Activated T-cell treated with anti-CD3 and anti-CD28 coated beads, Interleukin-2, amount 50 U/mL, for 24 hours (primary cell): ENCODE measurements around the gene DGKI.

Source experiments
- DNase-seq: peaks from one replicate; pipeline ENCODE4 v3.0.0-alpha.2; 2020
- H3K27ac Mint-ChIP-seq: 2 replicates; pipeline ENCODE4 v1.8.0; 2020; ENCODE audit warnings: mild to moderate bottlenecking, mixed read lengths
- H3K27me3 Mint-ChIP-seq: 2 replicates; pipeline ENCODE4 v1.8.0; 2020; ENCODE audit warnings: mixed read lengths
- H3K36me3 Mint-ChIP-seq: 2 replicates; pipeline ENCODE4 v1.8.0; 2020; ENCODE audit warnings: low read depth, mixed read lengths
- H3K4me1 Mint-ChIP-seq: 2 replicates; pipeline ENCODE4 v1.8.0; 2020; ENCODE audit warnings: low read depth, mixed read lengths
- H3K4me3 Mint-ChIP-seq: 2 replicates; pipeline ENCODE4 v1.8.0; 2020; ENCODE audit warnings: mild to moderate bottlenecking, moderate library complexity, mixed read lengths
- H3K9me3 Mint-ChIP-seq: 2 replicates; pipeline ENCODE4 v1.8.0; 2020; ENCODE audit warnings: mixed read lengths

The DGKI gene

DNA sequence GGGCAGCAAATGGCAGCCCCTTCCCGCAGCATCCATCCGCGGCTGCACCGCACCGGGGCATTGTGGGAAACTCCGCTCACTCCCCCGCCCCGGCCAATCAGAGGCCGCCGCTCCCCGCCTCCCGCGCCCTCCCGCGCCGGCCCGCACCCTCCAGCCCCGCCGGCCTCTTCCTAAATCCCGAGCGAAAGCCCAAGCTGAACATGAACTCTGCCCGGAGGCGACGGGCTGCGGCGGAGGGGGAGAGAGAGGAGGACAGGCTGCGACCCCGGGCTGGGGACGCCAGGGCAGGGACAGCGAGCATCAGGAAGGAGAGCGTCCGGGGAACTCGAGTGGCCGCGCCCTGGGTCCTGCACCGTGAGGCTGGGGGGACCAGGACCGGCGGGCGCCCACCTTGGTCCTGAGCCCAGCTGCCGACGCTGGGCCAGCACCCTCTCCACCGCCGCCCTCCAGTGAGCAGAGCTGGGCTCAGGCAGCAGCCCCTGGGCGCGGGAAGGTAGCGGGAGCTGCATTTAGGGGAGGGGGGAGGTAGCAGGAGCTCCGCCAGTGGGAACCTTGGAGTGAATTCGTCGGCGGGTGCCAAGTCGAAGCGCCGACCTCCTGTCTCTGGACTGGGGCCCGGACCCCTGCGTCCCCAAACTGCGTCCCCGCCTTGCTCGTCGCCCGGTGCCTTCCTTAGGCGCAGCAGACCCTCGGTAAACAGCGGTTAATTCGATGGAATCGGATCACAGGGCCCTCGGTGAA, at the start of gene DGKI:
Gene DGKI, minus strand, starts transcription at position 148 of the 741 bp plus-strand sequence.
- no peaks in the 10 kb centered on the region for H3K9me3 Mint-ChIP-seq
- peaks cover 85% of the 10 kb centered on the region for H3K27me3 Mint-ChIP-seq
- H3K36me3 Mint-ChIP-seq, result no peaks in the 10 kb centered on the region
- no peak within 1 kb of the TSS for H3K27ac Mint-ChIP-seq
- H3K4me1 Mint-ChIP-seq, result peaks cover 18% of the 10 kb centered on the region
- DNase-seq, result peak; percentile 38
- peak within 1 kb of the TSS; percentile 59 for H3K4me3 Mint-ChIP-seq

DNA sequence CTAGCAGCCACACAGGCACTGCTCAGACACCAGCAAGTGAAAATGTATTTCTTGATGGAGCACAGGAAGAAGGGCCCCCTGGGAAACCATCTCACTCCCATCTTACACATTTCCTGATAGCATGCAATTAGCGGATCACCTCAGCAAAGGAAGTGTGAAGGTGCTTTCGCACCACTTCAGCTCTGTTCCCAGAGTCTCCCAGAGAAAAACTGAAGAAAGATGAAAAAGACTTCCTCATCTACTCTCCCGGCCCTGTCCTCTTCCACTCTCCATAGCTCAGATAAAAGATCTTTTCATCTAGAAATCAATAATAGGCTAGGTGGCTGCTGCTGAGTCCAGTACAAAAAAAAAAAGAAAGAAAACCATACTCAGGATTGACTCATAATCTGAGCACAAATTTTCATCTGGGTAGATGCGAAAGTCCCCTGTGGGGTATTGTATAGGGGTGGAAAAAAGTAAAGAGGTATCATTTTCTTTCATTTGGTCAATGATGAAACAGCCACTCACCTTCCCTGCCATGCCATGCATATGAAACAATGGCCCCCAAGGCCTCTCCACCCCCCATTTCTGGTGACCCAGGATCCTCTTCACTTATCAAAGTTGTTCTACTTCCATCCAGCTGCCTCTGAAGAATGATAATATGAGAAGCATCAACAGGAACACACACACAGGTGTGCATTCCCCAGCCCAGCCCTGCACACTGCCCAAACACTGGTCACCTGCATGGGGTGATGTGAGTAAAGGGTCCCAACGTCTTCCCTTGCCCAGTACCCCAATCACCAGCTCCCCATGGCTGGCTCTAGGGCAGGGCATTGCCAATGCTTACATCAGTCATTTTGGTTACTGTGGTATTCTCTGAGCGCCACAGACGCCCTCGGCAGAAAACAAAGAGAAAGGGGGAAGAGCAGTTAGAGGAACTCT, 48.8 kb upstream of the DGKI start:
- Mint-ChIP-seq H3K36me3 (peaks cover 87% of the 10 kb centered on the region), H3K4me3 (peak overlapping the region; percentile 19), H3K4me1 (peaks cover 36% of the 10 kb centered on the region), H3K27ac (peak overlapping the region; percentile 91), H3K9me3 (no peaks in the 10 kb centered on the region), H3K27me3 (no peaks in the 10 kb centered on the region)
- DNase-seq, result no peak

DNA sequence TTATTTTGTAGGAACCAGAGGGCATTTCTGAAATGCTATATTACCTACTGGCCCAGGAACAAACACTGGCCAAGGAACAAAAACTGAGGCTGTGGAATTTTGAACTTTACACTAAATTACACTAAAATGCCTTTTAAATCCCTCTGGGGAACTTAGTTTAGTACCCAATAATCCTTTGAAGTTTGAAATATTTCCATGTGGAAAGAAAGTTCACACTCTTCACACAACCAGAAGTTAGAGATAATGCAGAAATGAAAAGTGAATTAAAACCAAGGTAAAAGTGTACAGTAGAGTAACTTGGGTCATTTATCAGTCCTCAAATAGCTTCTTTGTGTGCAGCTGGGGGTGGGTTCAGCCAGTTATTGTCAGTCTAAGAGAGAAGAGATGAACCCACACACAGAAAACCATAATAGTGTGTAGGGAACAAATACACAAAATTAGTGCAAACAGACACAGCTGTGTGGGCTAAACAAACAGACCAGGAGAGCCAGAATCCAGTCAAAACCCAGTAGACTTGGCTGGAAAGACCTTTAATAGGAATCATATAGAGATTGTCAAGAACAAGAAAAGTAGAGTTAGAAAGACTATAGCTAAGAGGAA, 46.5 kb upstream of the DGKI start:
- DNase-seq, result no peak
- Mint-ChIP-seq H3K9me3 (no peaks in the 10 kb centered on the region), H3K36me3 (peaks cover 88% of the 10 kb centered on the region), H3K4me1 (peaks cover 30% of the 10 kb centered on the region), H3K27ac (no peak overlapping the region), H3K4me3 (no peak overlapping the region), H3K27me3 (no peaks in the 10 kb centered on the region)

DNA sequence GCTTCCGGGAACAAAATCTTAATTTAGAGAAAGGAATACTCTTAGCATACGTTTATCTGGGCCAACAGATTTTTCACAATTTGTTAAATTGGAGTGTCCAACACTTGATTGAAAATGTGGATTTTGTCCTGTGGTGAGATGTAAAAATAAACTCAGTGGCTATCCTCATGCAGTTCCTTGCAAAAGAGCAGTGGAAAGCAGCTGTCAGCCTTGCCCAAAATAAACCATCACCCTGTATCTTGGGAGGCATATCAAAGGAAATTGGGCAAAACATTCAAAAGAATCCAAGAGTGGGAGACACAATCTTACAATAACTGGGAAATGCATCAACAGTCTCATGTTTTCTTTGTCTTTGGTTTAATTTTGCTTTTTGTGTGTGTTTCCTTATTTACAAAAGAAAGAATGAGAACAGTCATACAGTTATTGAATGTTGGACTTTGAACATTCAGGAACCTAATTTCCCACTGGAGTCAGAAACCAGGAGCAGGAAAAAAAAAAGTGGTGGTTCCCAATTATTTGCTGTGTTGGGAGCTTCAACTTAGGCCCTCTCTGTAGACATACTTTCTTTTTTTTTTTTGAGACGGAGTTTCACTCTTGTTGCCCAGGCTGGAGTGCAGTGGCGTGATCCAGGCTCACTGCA, 44.4 kb upstream of the DGKI start:
- Mint-ChIP-seq H3K9me3 (no peaks in the 10 kb centered on the region), H3K36me3 (peaks cover 80% of the 10 kb centered on the region), H3K4me1 (peaks cover 27% of the 10 kb centered on the region), H3K27me3 (no peaks in the 10 kb centered on the region), H3K27ac (peak overlapping the region; percentile 39), H3K4me3 (no peak overlapping the region)
- DNase-seq, result no peak

DNA sequence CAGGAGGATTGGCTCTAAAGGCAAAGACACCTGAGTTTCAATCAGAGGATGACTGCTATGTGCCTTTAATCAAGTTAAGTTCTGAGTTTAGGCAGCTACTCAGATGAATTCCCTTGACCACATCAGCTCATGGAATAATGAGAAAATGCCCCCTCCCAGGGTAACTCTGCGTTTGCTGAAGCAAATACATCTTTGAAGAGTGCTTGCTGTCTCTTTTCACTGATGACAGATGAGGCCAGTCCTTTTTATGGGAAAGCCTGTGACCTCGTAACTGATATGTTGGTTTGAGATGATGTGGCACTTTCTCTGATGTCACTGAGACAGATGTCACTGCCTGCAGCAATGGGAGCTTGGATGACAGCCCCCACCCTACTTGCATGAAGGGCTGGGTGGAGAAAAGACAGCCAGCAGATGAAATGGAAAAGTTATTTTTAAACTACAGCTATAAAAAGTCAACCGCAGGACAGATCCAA, 43.7 kb upstream of the DGKI start:
- H3K36me3 Mint-ChIP-seq, result peaks cover 79% of the 10 kb centered on the region
- no peaks in the 10 kb centered on the region for H3K27me3 Mint-ChIP-seq
- H3K9me3 Mint-ChIP-seq, result no peaks in the 10 kb centered on the region
- H3K4me3 Mint-ChIP-seq, result no peak overlapping the region
- H3K4me1 Mint-ChIP-seq, result peaks cover 20% of the 10 kb centered on the region
- H3K27ac Mint-ChIP-seq, result peak overlapping the region; percentile 39
- no peak for DNase-seq

DNA sequence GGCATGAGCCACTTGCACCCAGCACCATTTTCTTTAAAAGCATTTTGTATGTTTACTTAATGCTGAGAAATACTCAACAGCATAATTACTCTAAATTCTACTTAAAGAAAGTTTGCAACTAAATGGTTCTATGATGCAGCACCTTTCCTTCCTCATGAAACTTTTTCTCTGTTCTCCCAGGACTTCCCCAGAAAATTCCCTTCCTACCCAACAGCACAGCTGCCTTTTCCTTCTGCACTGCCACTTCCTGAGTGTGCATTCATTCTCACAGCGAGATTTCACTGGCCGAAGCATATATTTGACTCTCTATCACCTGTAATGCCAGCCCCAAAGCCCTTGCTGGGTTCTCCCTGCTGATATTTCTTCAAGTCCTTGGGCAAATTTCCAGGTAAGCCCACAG, 41.5 kb upstream of the DGKI start:
- H3K4me1 Mint-ChIP-seq, result peaks cover 11% of the 10 kb centered on the region
- no peak overlapping the region for H3K4me3 Mint-ChIP-seq
- no peaks in the 10 kb centered on the region for H3K9me3 Mint-ChIP-seq
- DNase-seq, result no peak
- peaks cover 78% of the 10 kb centered on the region for H3K36me3 Mint-ChIP-seq
- H3K27ac Mint-ChIP-seq, result no peak overlapping the region
- H3K27me3 Mint-ChIP-seq, result no peaks in the 10 kb centered on the region

DNA sequence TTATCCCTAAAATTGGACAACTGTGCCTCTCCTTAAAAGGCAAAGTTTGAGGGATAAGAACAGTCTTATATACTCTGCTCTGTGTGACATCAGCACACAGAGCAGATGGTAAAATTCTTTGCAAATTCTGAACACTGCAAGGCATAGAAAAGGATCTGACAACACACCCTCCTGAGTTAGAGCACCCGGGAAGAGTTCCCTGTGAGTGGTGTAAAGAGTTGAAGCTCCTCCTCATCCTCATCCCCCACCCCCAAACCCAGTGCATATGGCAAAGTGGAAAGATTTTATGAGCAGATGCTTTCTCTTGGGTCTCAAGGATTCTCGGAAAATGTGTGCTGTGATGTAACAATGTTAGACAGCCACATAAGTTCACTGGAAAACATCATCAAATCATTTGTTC, 40.0 kb upstream of the DGKI start:
- H3K4me1 Mint-ChIP-seq, result peaks cover 20% of the 10 kb centered on the region
- H3K9me3 Mint-ChIP-seq, result no peaks in the 10 kb centered on the region
- H3K4me3 Mint-ChIP-seq, result no peak overlapping the region
- DNase-seq, result no peak
- H3K36me3 Mint-ChIP-seq, result peaks cover 80% of the 10 kb centered on the region
- H3K27me3 Mint-ChIP-seq, result no peaks in the 10 kb centered on the region
- H3K27ac Mint-ChIP-seq, result no peak overlapping the region

DNA sequence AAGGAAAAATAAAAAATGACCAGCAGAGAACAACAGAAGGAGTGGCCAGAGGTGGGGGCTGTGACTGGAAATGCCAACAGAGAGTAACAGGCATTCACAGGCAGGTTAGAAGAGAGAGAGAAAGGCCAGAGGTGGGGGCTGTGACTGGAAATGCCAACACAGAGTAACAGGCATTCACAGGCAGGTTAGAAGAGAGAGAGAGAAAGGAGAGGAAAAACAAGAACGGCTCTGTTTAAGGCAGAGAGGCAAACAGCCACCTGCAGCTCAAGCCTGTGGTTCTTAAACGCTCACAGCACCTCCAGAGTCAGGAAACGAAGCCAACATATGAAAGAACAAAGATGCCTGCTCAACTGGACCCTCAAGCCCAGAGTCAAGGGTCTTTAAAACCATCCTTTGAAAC, 39.5 kb upstream of the DGKI start:
- H3K9me3 Mint-ChIP-seq, result no peaks in the 10 kb centered on the region
- DNase-seq, result no peak
- H3K4me1 Mint-ChIP-seq, result peaks cover 20% of the 10 kb centered on the region
- H3K27ac Mint-ChIP-seq, result peak overlapping the region; percentile 2
- H3K27me3 Mint-ChIP-seq, result no peaks in the 10 kb centered on the region
- H3K4me3 Mint-ChIP-seq, result no peak overlapping the region
- peaks cover 82% of the 10 kb centered on the region for H3K36me3 Mint-ChIP-seq

DNA sequence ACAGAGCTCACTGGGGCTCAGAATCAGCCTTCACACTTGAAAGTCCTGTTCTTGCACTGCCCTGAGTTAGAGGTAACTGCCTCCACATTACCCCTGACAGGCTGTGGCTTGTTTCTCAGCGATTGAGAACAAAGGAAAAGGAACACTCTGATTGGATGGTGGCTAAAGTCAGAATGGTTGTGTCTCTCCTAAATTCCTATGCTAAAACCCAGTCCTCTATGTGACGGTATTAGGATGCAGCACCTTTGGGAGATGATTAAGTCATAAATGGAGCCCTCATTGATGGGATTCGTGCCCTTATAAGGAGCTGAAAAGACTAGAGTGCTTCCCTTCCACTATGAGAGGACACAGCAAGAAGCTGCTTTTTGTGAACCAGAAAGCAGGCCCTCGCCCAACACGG, 38.9 kb upstream of the DGKI start:
- Mint-ChIP-seq H3K4me3 (no peak overlapping the region), H3K27me3 (no peaks in the 10 kb centered on the region), H3K27ac (no peak overlapping the region), H3K9me3 (no peaks in the 10 kb centered on the region), H3K4me1 (peaks cover 16% of the 10 kb centered on the region), H3K36me3 (peaks cover 78% of the 10 kb centered on the region)
- DNase-seq, result no peak

DNA sequence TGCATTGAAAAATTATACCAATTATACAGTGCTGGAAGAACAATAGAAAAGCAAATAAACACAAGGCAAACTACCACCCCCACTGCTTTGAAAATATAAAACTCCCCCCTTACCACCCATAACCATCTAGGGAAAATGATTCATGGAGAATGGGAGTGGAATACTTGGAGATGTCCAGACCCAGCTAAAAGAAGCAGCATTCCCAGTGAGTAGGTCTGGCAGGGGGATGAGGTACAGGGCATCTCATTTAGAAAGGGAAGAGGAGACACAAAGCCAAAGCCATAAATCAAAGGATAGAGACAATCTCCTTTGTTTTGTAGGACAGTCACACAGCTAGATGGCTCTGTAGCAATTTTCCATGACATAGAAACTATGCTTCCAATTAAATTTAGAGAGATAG, 36.0 kb upstream of the DGKI start:
- Mint-ChIP-seq H3K4me3 (no peak overlapping the region), H3K36me3 (peaks cover 86% of the 10 kb centered on the region), H3K27me3 (no peaks in the 10 kb centered on the region), H3K27ac (no peak overlapping the region), H3K9me3 (no peaks in the 10 kb centered on the region), H3K4me1 (peaks cover 17% of the 10 kb centered on the region)
- DNase-seq, result no peak

DNA sequence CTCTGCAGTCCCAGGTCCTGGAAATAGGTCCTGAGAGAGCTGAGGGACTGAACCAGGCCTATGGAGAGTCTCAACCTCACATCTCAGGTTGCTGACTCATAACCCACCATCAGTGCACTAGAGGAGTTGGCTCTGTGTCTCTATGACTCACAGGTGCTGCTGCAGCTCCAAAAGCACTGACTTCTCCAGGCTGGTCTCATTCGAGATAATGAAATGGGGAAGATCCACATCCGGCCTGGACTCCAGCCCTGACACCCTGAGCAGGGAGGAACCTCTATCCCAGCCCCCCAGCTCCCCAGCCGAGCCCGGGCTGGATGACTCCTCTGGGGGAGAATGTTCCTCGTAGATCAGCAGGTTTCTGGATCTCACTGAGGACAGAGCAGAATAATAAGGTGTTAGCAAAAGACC, 35.5 kb upstream of the DGKI start:
- no peak for DNase-seq
- H3K4me3 Mint-ChIP-seq, result no peak overlapping the region
- peaks cover 90% of the 10 kb centered on the region for H3K36me3 Mint-ChIP-seq
- no peaks in the 10 kb centered on the region for H3K27me3 Mint-ChIP-seq
- peak overlapping the region; percentile 71 for H3K27ac Mint-ChIP-seq
- peaks cover 17% of the 10 kb centered on the region for H3K4me1 Mint-ChIP-seq
- no peaks in the 10 kb centered on the region for H3K9me3 Mint-ChIP-seq

DNA sequence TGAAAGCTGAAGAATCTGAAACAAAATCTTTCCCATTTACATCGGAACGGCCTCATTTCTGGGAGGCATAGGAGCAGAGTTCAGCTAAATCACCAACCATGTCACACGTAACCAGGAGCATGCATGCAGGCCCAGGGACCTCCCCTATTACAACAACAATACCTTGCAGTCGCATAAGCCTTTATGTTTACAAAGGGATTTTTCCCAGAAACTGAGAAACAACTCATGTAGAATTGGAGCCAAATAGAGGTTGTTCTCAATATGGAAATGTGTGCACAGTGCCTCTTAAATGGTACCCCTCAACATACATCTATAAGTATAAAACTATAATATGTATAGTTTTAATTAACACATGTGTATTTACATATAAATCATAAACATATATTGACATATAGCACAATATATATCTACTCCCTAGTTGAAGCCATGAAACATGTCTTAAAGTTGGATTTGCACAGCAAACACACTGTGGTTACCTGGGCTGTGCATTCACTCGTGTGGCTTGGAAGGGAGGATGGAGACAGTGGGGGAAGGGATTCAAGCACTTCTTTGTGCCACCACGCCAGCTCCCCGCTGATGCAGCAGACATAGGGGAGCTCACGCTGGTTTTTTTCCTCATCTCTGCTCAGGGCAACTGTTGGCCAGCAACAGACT, 35.0 kb upstream of the DGKI start:
- Mint-ChIP-seq H3K27ac (peak overlapping the region; percentile 71), H3K9me3 (no peaks in the 10 kb centered on the region), H3K27me3 (no peaks in the 10 kb centered on the region), H3K4me3 (no peak overlapping the region), H3K4me1 (peaks cover 15% of the 10 kb centered on the region), H3K36me3 (peaks cover 90% of the 10 kb centered on the region)
- DNase-seq, result no peak

DNA sequence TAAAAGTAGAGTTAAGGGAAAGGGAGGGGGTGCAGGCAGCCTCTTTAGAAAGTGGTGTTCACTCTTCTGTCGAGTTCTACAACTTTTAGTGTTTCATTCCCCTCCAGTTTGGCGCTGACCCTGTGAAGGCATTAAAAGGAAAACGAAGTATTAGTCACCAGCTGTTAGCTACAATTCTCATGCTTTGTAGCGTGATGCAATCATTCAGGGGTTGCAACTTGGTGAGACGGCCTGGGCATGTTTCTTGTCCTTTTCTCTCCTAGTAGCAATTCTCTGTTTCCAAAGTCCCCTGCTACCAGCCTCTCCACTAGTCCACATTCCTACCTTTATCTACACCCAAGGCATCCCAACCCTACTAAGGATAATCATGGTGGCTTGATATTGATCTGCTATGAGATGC, 33.7 kb upstream of the DGKI start:
- DNase-seq, result no peak
- H3K36me3 Mint-ChIP-seq, result peaks cover 92% of the 10 kb centered on the region
- no peaks in the 10 kb centered on the region for H3K9me3 Mint-ChIP-seq
- peaks cover 15% of the 10 kb centered on the region for H3K4me1 Mint-ChIP-seq
- peak overlapping the region; percentile 12 for H3K27ac Mint-ChIP-seq
- H3K27me3 Mint-ChIP-seq, result no peaks in the 10 kb centered on the region
- H3K4me3 Mint-ChIP-seq, result no peak overlapping the region
